Activated CD4-positive, alpha-beta T cell treated with anti-CD3 and anti-CD28 coated beads, Interleukin-2, amount 10 ng/mL, durations not matched to agents 24 days and 14 days (primary cell): ENCODE results near the gene MAP1LC3B2. TPM values are rescaled to one million over a fixed set of nuclear protein-coding genes. Genes with fewer than 3 reads are reported as not detected.

Source experiments
- DNase-seq: peaks from one replicate; pipeline ENCODE4 v3.0.0; 2022
- H3K27ac Mint-ChIP-seq: one replicate; pipeline ENCODE4 v1.8.0; 2022; ENCODE audit warnings: mild to moderate bottlenecking, mixed read lengths
- H3K27me3 Mint-ChIP-seq: one replicate; pipeline ENCODE4 v1.8.0; 2022; ENCODE audit warnings: mixed read lengths
- H3K36me3 Mint-ChIP-seq: one replicate; pipeline ENCODE4 v1.8.0; 2022; ENCODE audit warnings: low read depth, mild to moderate bottlenecking, mixed read lengths
- H3K4me1 Mint-ChIP-seq: one replicate; pipeline ENCODE4 v1.8.0; 2021; ENCODE audit warnings: mixed read lengths
- H3K4me3 Mint-ChIP-seq: one replicate; pipeline ENCODE4 v1.8.0; 2022; ENCODE audit warnings: mild to moderate bottlenecking, moderate library complexity, mixed read lengths
- H3K9me3 Mint-ChIP-seq: one replicate; pipeline ENCODE4 v1.8.0; 2021; ENCODE audit warnings: mixed read lengths
- intact Hi-C: fragments of 100-400 bp; cut with micrococcal nuclease; formaldehyde crosslinking; loops from one replicate; pipeline ENCODE4 v1.15.1; 2023
- total RNA-seq: library from RNA; stranded (reverse); gene quantifications from 2 replicates; pipeline ENCODE4 v1.2.3, GENCODE V29; 2022

Gene MAP1LC3B2
- total RNA-seq, 1 donor from 2014 or later, result 0.68 TPM

DNA sequence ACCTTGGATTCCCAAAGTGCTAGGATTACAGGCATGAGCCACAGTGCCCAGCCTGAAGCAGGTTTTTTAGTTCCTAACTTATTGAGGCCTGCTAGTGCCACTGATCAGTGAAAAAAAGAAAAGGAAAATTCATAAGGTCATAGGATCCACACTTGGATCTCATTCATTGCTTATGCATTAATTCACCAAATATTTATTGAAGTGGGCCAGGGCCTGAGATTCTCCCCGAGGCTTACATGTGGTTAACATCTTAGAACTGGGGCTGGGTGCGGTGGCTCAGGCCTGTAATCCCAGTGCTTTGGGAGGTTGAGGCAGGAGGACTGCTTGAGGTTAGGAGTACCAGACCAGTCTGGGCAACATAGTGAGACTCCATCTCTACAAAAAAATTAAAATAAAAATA is 29.5 kb upstream of the MAP1LC3B2 start:
- Mint-ChIP-seq H3K27me3 (peaks cover 23% of the 10 kb centered on the region), H3K9me3 (peaks cover 5% of the 10 kb centered on the region), H3K36me3 (no peaks in the 10 kb centered on the region), H3K27ac (no peak overlapping the region), H3K4me1 (peaks cover 16% of the 10 kb centered on the region), H3K4me3 (no peak overlapping the region)
- no peak for DNase-seq
- intact Hi-C loops, result loop anchor here (5.0 kb wide), 1 partner anchor 63 kb away; no protein-coding TSS in a partner anchor

DNA sequence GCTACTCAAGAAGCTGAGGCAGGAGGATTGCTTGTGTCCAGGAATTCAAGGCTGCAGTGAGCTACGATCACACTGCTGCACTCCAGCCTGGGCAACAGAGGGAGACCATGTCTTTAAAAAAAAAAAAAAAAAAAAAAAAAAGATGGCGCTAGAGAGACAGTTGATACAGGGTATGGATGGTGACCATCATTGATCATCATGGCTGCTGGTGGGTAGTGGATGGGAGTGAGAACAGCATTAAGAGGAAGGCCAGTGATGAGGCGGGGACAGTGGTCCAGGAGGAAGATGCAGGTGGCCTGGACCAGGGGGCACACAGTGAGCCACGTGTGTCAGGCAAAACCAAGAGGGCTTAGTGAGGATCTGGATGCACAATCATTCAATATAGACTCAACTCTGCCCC is 26.8 kb upstream of the MAP1LC3B2 start:
- Mint-ChIP-seq H3K27me3 (peaks cover 12% of the 10 kb centered on the region), H3K36me3 (peaks cover 2% of the 10 kb centered on the region), H3K9me3 (peaks cover 4% of the 10 kb centered on the region), H3K27ac (no peak overlapping the region), H3K4me1 (peaks cover 25% of the 10 kb centered on the region), H3K4me3 (peak overlapping the region; percentile 91)
- DNase-seq, result no peak
- intact Hi-C loops, result loop anchor here (5.0 kb wide), 1 partner anchor 60 kb away; no protein-coding TSS in a partner anchor

DNA sequence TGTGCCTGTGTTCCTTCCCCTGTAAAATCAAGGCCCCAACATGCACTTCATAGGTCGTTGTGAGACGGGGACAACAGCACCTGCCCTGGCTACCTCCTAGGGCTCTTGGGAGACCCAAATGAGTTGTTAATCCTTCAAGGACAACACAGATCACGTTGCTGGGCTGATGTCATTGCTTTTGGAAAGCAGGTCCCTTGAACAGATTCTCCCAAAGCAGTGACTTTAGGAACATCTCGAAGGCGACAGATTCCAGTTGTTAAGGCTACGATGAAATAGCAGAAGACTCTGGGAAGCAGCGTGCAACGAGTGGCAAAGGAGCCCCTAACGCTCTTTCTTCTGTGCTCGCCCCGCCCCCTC is 26.2 kb upstream of the MAP1LC3B2 start:
- no peak for DNase-seq
- H3K27ac Mint-ChIP-seq, result no peak overlapping the region
- H3K4me3 Mint-ChIP-seq, result peak overlapping the region; percentile 91
- peaks cover 30% of the 10 kb centered on the region for H3K4me1 Mint-ChIP-seq
- intact Hi-C loops, result loop anchor here (1.0 to 5.0 kb wide), 2 partner anchors 26 to 59 kb away; partner anchors contain the start of gene MAP1LC3B2
- peaks cover 2% of the 10 kb centered on the region for H3K36me3 Mint-ChIP-seq
- no peaks in the 10 kb centered on the region for H3K9me3 Mint-ChIP-seq
- peaks cover 9% of the 10 kb centered on the region for H3K27me3 Mint-ChIP-seq

DNA sequence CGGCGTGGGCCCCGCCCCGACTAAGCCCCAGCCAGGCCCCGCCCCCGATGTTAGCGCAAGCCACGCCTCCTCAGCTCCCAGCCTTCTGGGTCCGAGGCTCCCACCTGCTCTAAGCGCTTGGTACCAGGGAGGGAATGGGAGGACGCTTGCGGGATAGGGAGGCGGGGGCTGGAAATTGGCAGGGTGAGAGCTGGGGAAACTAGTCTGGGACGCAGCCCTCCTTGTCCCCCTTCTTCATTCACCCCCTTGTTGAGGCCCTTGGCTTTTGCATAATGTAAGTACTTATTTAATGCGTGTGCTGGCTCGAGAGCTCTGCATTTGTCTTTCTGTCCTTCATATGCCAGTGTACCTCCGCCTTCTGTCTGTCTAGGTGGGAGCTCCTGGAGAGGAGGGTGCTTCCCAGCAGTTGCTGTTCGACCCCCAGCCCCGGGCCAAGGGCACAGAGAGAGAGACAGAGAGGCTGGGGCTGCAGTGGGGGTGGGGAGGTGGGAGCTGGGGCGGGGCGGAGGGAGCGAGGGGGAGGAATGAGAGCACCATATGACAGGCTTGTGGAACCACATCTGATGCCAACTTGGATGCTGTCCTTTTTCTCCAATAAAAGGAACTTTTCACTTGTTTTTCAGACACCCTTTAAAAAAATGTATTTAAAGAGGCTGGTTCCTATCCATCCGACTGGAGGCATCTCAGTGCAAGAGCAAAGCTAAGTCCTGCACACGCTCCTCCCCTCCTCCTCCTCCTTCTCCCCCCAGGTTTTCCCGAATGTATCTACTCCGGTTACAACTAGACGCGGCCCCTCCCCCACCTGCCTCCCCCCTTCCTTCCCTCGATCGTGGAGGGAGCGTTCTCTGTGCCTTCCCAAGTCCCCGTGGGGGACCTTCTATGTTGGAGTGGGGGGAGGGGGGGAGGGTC is 25.6 kb upstream of the MAP1LC3B2 start:
- intact Hi-C loops, result loop anchor here (1.0 to 5.0 kb wide), 2 partner anchors 26 to 59 kb away; partner anchors contain the start of gene MAP1LC3B2

DNA sequence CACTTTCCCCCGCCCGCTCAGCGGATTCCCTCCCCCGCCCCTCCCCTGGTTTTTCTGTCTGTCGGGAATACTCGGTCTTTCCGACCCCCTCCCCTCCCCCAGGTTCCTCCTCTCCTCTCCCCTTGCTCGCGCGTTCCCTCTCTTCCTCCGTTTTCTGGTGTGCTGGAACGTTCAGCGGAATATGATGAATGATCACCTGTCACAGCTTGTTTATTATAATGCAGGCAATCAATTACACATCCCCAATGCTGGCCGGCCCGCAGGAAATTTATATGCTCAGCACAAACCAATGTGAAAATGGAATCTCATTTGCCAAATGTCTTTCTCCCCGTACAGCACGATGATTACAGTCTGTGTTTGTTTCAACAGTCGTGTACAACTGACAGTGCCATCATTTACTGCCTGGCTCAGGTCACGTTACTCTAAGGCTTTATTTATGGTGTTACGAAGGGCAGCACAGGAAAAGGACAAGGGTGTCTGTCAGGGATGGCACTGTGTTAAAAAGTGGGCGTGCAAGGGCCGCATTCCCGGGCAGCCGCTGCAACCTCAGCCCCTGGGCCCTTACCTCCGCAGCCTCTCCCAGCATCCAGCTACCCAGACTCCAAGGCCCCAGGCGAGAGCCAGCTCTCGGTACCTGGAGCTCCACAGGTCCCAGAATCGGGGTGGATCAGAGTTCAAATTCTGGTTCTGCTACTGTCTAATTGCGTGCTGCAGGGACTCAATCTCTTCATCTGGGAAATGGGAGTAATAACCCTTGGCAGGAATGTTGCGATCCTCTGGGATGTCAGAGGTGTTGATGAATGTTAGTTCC is 24.7 kb upstream of the MAP1LC3B2 start:
- Mint-ChIP-seq H3K9me3 (no peaks in the 10 kb centered on the region), H3K4me1 (peaks cover 42% of the 10 kb centered on the region), H3K4me3 (peak overlapping the region; percentile 91), H3K27me3 (peaks cover 9% of the 10 kb centered on the region), H3K36me3 (peaks cover 2% of the 10 kb centered on the region), H3K27ac (no peak overlapping the region)
- intact Hi-C loops, result loop anchor here (5.0 kb wide), 1 partner anchor 58 kb away; no protein-coding TSS in a partner anchor
- DNase-seq, result no peak

More for the DNA sequence above, 25.6 kb upstream of the MAP1LC3B2 start:
- DNase-seq, result peak; percentile 92
- Mint-ChIP-seq H3K9me3 (no peaks in the 10 kb centered on the region), H3K4me1 (peaks cover 37% of the 10 kb centered on the region), H3K4me3 (peak overlapping the region; percentile 91), H3K27ac (peak overlapping the region; percentile 67), H3K36me3 (peaks cover 2% of the 10 kb centered on the region), H3K27me3 (peaks cover 9% of the 10 kb centered on the region)

DNA sequence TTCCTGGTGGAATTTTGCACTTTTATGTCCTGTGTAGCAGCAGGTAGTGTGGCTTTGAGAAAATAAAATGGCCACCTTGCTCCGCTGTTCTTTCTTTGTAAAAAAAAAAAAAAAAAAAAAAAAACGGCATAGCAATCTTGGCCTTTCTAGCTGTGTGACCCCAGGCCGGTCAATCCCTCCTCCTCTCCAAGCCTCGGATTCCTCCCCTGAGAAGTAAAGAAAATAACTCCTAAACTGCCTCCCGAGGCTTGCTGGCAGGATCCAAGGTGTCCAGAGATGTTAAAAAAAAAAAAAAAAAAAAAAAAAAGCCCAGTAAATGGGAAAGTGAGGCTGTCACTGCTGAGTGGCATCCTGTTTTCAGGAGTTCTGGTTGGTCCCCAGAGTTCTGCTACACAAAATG is 23.9 kb upstream of the MAP1LC3B2 start:
- H3K9me3 Mint-ChIP-seq, result no peaks in the 10 kb centered on the region

DNA sequence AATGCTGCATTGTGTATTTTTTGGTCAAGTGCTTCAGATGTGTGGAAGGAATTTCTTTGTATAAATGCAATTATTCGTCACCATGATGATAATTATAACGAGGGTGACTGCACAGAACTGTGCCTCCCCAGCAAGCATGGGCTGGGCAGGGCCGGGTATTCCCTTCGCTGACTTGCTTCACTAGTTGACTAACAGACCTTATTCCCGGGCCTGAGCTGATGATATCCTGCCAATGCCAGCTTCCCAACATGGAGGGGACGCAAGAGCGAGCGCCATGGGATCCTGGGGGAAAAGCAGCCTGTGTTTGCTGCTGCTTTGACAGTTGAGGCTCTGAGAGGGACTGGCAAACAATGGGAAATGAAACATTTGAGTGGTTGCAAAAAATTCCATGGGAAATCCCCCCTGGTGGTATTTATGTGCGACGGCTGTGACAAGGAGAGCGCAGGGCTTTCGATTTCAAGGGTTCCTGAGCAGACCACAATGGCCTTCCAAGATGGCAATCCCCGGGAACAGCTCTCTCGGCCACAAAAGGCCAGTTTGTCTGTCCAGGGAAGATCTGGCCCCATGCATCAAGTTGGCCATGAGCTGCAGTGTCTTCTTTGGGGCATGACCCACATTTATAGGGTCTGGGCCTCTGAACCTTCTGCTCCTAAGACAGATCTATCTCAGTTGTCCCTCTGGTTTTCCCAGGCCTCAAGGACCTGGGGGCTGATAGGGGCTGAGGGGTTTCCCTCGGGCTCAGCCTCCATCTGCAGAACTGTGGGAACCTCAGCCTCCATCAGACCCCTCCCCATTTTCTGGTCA is 21.9 kb upstream of the MAP1LC3B2 start:
- no peak for DNase-seq
- H3K4me1 Mint-ChIP-seq, result peaks cover 42% of the 10 kb centered on the region
- peaks cover 4% of the 10 kb centered on the region for H3K9me3 Mint-ChIP-seq
- peaks cover 2% of the 10 kb centered on the region for H3K36me3 Mint-ChIP-seq
- intact Hi-C loops, result no loop called here
- peaks cover 3% of the 10 kb centered on the region for H3K27me3 Mint-ChIP-seq
- H3K4me3 Mint-ChIP-seq, result no peak overlapping the region
- H3K27ac Mint-ChIP-seq, result peak overlapping the region; percentile 28

More for the DNA sequence above, 23.9 kb upstream of the MAP1LC3B2 start:
- Mint-ChIP-seq H3K4me3 (no peak overlapping the region), H3K27me3 (peaks cover 7% of the 10 kb centered on the region), H3K4me1 (peaks cover 42% of the 10 kb centered on the region), H3K36me3 (peaks cover 2% of the 10 kb centered on the region), H3K27ac (no peak overlapping the region)
- DNase-seq, result no peak
- intact Hi-C loops, result no loop called here

DNA sequence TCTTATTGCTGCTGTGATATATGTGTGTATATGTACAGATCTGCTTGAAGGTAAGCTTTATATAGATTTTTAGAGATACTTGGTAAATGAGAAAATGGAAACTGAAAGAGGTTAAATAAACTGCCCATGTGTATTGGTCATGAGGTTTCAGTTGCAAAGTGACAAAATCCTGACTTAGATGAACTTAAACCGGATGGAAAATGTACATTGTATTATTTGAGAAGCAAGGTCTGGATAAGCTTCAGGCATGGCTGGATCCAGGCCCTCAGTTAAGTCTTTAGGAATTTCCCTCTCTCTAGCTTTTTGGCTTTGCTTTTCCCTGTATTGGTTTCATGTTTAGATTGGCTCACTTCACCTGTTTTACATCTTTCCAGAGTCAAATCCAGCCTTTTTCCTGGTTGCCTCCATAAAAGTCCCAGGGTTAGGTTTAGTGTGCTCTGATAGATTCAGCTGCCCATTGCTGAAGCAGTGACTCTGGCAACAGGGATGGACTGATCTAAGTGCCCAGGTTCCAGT is 21.0 kb upstream of the MAP1LC3B2 start:
- DNase-seq, result no peak
- H3K4me3 Mint-ChIP-seq, result peak overlapping the region; percentile 35
- H3K36me3 Mint-ChIP-seq, result peaks cover 2% of the 10 kb centered on the region
- H3K27me3 Mint-ChIP-seq, result no peaks in the 10 kb centered on the region
- peaks cover 4% of the 10 kb centered on the region for H3K9me3 Mint-ChIP-seq
- H3K27ac Mint-ChIP-seq, result no peak overlapping the region
- peaks cover 36% of the 10 kb centered on the region for H3K4me1 Mint-ChIP-seq
- intact Hi-C loops, result loop anchor here (1.0 kb wide), 1 partner anchor 21 kb away; the partner anchor contains the start of gene MAP1LC3B2

DNA sequence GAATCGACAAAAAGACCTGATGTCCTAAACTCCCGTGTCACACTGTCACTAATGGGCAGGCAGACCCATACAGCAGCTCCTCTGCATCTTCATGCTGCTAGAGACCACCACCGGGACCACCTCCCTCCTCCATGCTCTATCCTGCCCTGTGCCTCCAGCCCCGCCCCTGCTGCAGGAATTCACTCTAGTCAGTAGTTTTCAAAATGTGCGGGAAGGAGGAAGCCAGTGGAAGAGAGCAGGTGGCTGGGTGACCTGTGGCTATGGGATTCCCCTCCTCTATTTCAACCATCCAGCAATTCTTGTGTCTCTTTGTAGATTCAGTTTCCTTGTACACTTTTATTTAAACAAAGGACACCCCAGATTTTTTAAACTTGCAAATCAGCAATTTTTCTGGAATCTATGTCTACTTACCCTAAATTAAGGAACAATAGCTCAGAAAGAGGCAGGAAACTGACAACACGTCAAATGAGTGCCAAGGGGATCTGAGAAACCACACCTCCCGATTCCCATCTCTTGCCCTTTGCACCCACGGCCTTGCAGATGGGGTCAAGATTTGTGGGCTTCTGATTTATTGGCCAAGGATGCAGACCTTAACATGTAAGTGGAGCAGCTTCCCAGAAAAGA is 20.4 kb upstream of the MAP1LC3B2 start:
- H3K9me3 Mint-ChIP-seq, result peaks cover 4% of the 10 kb centered on the region
- no peaks in the 10 kb centered on the region for H3K27me3 Mint-ChIP-seq
- H3K36me3 Mint-ChIP-seq, result peaks cover 2% of the 10 kb centered on the region
- peaks cover 32% of the 10 kb centered on the region for H3K4me1 Mint-ChIP-seq
- no peak overlapping the region for H3K4me3 Mint-ChIP-seq
- intact Hi-C loops, result loop anchor here (1.0 kb wide), 1 partner anchor 21 kb away; the partner anchor contains the start of gene MAP1LC3B2
- no peak overlapping the region for H3K27ac Mint-ChIP-seq
- no peak for DNase-seq

DNA sequence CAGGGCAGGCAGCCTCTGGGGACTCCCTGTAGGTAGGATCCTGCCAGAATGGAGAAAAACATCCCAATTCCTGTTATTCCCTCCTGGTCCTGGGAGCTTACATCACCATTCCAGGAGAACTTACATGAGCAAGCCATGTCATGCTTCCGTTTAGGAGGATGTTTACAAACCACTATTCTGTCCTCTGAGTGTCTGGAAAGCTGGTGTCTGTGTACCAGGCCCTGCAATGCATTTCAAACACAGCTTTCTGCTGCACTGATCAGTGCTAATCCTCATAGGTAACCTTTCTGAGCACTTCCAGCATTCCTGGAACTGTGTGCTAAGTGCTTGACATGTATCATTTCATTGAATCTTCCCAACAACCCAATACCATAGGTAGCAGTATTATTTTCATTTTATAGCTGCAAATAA is 19.8 kb upstream of the MAP1LC3B2 start:
- Mint-ChIP-seq H3K36me3 (peaks cover 2% of the 10 kb centered on the region), H3K4me3 (no peak overlapping the region), H3K27me3 (no peaks in the 10 kb centered on the region), H3K9me3 (peaks cover 4% of the 10 kb centered on the region), H3K27ac (no peak overlapping the region), H3K4me1 (peaks cover 28% of the 10 kb centered on the region)
- intact Hi-C loops, result no loop called here
- no peak for DNase-seq

DNA sequence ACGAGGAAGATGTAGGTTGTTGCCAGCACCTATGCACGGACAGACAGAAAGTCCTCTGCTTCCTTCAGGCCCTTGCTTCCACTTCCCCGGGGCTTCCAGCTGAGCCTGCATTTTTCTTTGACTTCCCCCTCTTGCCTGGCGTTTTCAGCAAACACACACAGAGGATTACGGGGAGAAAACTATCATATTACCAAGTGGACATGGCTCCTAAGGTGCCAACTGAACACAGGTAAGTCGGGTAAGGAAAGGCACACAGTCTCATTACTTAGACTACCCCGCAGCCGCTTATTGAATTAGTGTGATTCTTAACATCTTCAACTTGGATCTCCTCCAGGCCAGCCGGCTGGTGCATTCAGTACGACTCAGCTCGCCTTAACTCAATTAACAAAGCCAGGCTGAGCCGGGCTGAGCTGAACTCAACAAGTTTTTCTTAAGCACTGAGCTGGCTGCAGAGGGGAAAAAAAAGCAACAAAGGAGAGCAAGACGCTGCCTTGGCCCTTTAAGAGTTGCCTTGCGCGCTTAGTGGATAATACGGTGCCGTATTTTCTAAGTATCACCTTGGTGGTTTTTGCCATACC is 19.2 kb upstream of the MAP1LC3B2 start:
- no peaks in the 10 kb centered on the region for H3K27me3 Mint-ChIP-seq
- H3K36me3 Mint-ChIP-seq, result peaks cover 2% of the 10 kb centered on the region
- H3K27ac Mint-ChIP-seq, result no peak overlapping the region
- intact Hi-C loops, result no loop called here
- peaks cover 4% of the 10 kb centered on the region for H3K9me3 Mint-ChIP-seq
- peaks cover 25% of the 10 kb centered on the region for H3K4me1 Mint-ChIP-seq
- DNase-seq, result no peak
- no peak overlapping the region for H3K4me3 Mint-ChIP-seq

DNA sequence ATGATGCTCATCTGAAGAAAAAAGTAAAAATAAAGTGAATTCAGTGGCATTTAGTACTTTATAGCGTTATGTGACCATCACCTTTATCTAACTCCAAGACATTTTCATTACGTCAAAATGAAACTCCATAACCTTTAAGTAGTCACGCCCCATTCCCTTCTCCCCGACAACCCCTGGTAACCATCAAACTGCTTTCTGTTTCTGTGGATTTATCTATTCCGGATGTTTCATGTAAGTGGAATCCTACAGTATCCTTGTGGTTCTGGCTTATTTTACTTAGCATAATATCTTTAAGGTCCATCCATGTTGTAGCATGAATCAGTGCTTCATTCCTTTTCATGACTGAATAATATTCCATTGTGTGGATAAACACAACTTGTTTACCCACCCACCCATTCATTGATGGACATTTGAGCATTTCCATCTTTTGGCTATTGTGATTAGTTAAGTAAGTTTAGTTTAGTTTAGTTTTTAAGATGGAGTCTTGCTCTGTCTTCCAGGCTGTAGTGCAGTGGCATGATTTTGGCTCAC is 18.5 kb upstream of the MAP1LC3B2 start:
- no peak for DNase-seq
- no peaks in the 10 kb centered on the region for H3K27me3 Mint-ChIP-seq
- intact Hi-C loops, result no loop called here
- H3K27ac Mint-ChIP-seq, result no peak overlapping the region
- H3K4me3 Mint-ChIP-seq, result no peak overlapping the region
- H3K4me1 Mint-ChIP-seq, result peaks cover 25% of the 10 kb centered on the region
- H3K9me3 Mint-ChIP-seq, result peaks cover 4% of the 10 kb centered on the region
- peaks cover 2% of the 10 kb centered on the region for H3K36me3 Mint-ChIP-seq
